Osteocyte (in vitro differentiated cells): ENCODE results near the gene TVP23C. TPM values are rescaled to one million over a fixed set of nuclear protein-coding genes. Genes with fewer than 3 reads are reported as not detected.

Experiments used
- DNase-seq: peaks from one replicate; pipeline ENCODE4 v3.0.0; 2021; ENCODE audit warnings: mixed read lengths; ENCODE audit not compliant: unreplicated experiment; ENCODE audit errors: extremely low spot score
- H3K27ac Mint-ChIP-seq: one replicate; pipeline ENCODE4 v1.8.0; 2021; ENCODE audit warnings: mild to moderate bottlenecking, mixed read lengths; ENCODE audit not compliant: unreplicated experiment
- H3K27me3 Mint-ChIP-seq: one replicate; pipeline ENCODE4 v1.8.0; 2021; ENCODE audit warnings: mixed read lengths; ENCODE audit not compliant: unreplicated experiment
- H3K36me3 Mint-ChIP-seq: one replicate; pipeline ENCODE4 v1.8.0; 2021; ENCODE audit warnings: mixed read lengths; ENCODE audit not compliant: unreplicated experiment
- H3K4me1 Mint-ChIP-seq: one replicate; pipeline ENCODE4 v1.8.0; 2021; ENCODE audit warnings: mixed read lengths; ENCODE audit not compliant: unreplicated experiment
- H3K4me3 Mint-ChIP-seq: one replicate; pipeline ENCODE4 v1.8.0; 2021; ENCODE audit warnings: mild to moderate bottlenecking, moderate library complexity, mixed read lengths; ENCODE audit not compliant: unreplicated experiment
- H3K9me3 Mint-ChIP-seq: one replicate; pipeline ENCODE4 v1.8.0; 2021; ENCODE audit warnings: mixed read lengths; ENCODE audit not compliant: unreplicated experiment
- CTCF ChIP-seq: fragments of 200-600 bp; sonication (generic); IDR thresholded peaks from 2 replicates; pipeline ENCODE4 v1.5.0; 2021; ENCODE audit warnings: antibody characterized with exemption, mild to moderate bottlenecking, moderate library complexity
- total RNA-seq: library from RNA; stranded (reverse); gene quantifications from 2 replicates; pipeline ENCODE4 v1.2.1, GENCODE V29; 2021

Gene TVP23C
- total RNA-seq, 1 donor from 2014 or later = 22.1 TPM

DNA sequence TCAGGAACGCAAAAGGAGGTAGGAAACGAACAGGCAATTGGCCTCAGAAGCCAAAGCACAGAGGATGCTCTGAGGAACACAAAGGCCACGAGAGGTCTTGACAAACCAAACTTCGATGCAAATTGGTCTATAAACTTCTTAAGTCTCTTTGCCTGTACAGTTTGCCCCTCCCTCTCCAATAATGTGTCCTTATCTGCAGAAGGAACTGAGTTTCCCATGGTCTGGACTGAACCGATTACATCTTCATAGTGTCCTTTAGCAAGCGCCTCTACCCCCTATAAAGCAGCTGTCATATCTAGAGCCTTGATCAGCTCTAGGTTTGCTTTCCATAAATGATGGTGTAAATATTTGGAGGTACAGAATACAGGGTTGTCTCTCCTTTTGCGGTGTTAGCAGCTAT is 92.7 kb downstream of the TVP23C start:
- no peaks in the 10 kb centered on the region for H3K27me3 Mint-ChIP-seq
- no peaks in the 10 kb centered on the region for H3K9me3 Mint-ChIP-seq
- DNase-seq = no peak

GRCh38 chr17:15469260-15469659 is 94.0 kb downstream of the TVP23C start:
- Mint-ChIP-seq H3K36me3 (peaks cover 2% of the 10 kb centered on the region), H3K4me3 (no peak overlapping the region), H3K9me3 (no peaks in the 10 kb centered on the region), H3K27me3 (no peaks in the 10 kb centered on the region), H3K4me1 (peaks cover 32% of the 10 kb centered on the region), H3K27ac (peak overlapping the region; percentile 72)
- DNase-seq = no peak
- no peak for TF ChIP-seq CTCF

More for the DNA sequence above, 92.7 kb downstream of the TVP23C start:
- Mint-ChIP-seq H3K4me3 (no peak overlapping the region), H3K4me1 (peaks cover 33% of the 10 kb centered on the region), H3K27ac (no peak overlapping the region), H3K36me3 (peaks cover 4% of the 10 kb centered on the region)
- no peak for TF ChIP-seq CTCF

- Mint-ChIP-seq H3K4me3 (no peak overlapping the region), H3K27me3 (no peaks in the 10 kb centered on the region), H3K36me3 (peaks cover 2% of the 10 kb centered on the region), H3K9me3 (no peaks in the 10 kb centered on the region), H3K27ac (peak overlapping the region; percentile 25), H3K4me1 (peaks cover 32% of the 10 kb centered on the region)
- DNase-seq = no peak
- no peak for TF ChIP-seq CTCF
Observed at GRCh38 chr17:15468126-15468525, 95.2 kb downstream of the TVP23C start.

DNA sequence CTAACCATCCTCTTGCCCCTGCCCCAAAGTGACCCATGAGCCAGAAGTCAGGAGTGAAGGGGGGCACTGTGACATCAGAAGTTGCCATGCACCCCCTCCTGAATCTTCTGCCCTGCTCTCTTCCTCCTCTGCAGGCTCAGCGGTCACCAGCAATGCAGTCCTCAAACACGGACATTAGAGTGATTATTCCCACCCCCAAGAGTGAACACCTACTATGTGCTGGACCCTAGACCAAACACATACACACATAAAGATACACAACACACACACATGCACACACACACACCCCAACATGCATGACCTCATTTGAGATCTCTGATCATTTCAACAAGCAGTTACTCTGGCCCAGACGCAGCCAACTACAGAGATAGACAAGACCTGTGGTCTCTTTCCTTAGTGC is 95.7 kb downstream of the TVP23C start, which contains the start of gene CDRT4:
CDRT4 (minus strand) TSS at position 30 of the 400 bp plus-strand sequence. CDS start 27,383 bp downstream, outside the sequence.
- Mint-ChIP-seq H3K27ac (peak within 1 kb of the TSS; percentile 25), H3K36me3 (no peaks in the 10 kb centered on the region), H3K4me1 (peaks cover 32% of the 10 kb centered on the region), H3K4me3 (no peak within 1 kb of the TSS), H3K27me3 (no peaks in the 10 kb centered on the region), H3K9me3 (no peaks in the 10 kb centered on the region)
- DNase-seq = no peak
- TF ChIP-seq CTCF = no peak

GRCh38 chr17:15466131-15466530 is 97.2 kb downstream of the TVP23C start:
- no peaks in the 10 kb centered on the region for H3K9me3 Mint-ChIP-seq
- no peaks in the 10 kb centered on the region for H3K36me3 Mint-ChIP-seq
- no peak overlapping the region for H3K4me3 Mint-ChIP-seq
- DNase-seq = no peak
- TF ChIP-seq CTCF = no peak
- no peak overlapping the region for H3K27ac Mint-ChIP-seq
- peaks cover 36% of the 10 kb centered on the region for H3K4me1 Mint-ChIP-seq
- H3K27me3 Mint-ChIP-seq = no peaks in the 10 kb centered on the region
